ENCODE results near the gene RBKS. TPM values are rescaled to one million over a fixed set of nuclear protein-coding genes. Genes with fewer than 3 reads are reported as not detected.

The RBKS gene
- total RNA-seq, 1 donor from 2014 or later, result 0.80 TPM

DNA sequence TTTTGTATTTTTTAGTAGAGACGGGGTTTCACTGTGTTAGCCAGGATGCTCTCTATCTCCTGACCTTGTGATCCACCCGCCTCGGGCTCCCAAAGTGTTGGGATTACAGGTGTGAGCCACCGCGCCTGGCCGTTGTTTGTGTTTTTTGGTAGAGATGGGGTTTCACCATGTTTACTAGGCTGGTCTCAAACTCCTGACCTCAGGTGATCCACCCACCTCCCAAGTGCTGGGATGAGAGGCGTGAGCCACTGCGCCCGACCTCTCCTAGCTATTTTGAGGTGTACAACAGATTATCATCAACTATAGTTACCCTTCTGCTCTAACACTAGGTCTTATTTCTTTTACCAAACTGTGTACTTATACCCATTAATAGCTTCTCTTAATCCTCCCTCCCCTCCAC lies 147.6 kb downstream of the RBKS start:
- no peaks in the 10 kb centered on the region for H3K27me3 Mint-ChIP-seq (ENCODE audit: low read depth)
- DNase-seq (ENCODE audit: low spot score in 2 of 2, unreplicated experiment in 2 of 2), result no peak
- peaks cover 16% of the 10 kb centered on the region for H3K9me3 Mint-ChIP-seq
- H3K4me1 Mint-ChIP-seq, result no peaks in the 10 kb centered on the region
- TF ChIP-seq, protein P1, sequence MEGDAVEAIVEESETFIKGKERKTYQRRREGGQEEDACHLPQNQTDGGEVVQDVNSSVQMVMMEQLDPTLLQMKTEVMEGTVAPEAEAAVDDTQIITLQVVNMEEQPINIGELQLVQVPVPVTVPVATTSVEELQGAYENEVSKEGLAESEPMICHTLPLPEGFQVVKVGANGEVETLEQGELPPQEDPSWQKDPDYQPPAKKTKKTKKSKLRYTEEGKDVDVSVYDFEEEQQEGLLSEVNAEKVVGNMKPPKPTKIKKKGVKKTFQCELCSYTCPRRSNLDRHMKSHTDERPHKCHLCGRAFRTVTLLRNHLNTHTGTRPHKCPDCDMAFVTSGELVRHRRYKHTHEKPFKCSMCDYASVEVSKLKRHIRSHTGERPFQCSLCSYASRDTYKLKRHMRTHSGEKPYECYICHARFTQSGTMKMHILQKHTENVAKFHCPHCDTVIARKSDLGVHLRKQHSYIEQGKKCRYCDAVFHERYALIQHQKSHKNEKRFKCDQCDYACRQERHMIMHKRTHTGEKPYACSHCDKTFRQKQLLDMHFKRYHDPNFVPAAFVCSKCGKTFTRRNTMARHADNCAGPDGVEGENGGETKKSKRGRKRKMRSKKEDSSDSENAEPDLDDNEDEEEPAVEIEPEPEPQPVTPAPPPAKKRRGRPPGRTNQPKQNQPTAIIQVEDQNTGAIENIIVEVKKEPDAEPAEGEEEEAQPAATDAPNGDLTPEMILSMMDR (IDR thresholded peaks at IDR 0.05; ENCODE audit: unreplicated experiment), result no peak
- H3K27ac Mint-ChIP-seq, result no peak overlapping the region
- no peaks in the 10 kb centered on the region for H3K36me3 Mint-ChIP-seq
- no peak overlapping the region for H3K4me3 Mint-ChIP-seq

DNA sequence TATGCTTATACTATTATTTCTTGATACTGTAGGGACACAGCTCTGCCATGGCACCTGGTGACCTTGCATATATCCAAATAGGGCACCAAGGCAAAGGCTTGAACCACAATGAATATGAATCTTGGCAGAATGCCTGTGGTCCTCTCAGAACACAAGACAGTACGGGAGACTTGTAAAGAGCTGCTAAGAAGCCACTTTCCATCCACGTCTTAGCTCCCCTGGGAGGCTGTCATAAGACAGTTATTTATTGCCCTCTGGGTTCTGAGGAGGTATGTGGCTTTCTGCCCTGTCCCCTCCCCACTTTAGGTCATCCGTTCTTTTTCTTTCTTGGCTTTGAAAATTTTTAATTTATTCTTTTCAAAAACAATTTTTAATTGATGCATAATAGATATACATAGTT lies 148.5 kb downstream of the RBKS start:
- H3K27me3 Mint-ChIP-seq (ENCODE audit: low read depth), result no peaks in the 10 kb centered on the region
- no peaks in the 10 kb centered on the region for H3K4me1 Mint-ChIP-seq
- TF ChIP-seq, protein P1 (IDR thresholded peaks at IDR 0.05; ENCODE audit: unreplicated experiment), result no peak
- peaks cover 16% of the 10 kb centered on the region for H3K9me3 Mint-ChIP-seq
- no peak overlapping the region for H3K27ac Mint-ChIP-seq
- DNase-seq (ENCODE audit: low spot score in 2 of 2, unreplicated experiment in 2 of 2), result no peak
- no peak overlapping the region for H3K4me3 Mint-ChIP-seq
- H3K36me3 Mint-ChIP-seq, result no peaks in the 10 kb centered on the region

DNA sequence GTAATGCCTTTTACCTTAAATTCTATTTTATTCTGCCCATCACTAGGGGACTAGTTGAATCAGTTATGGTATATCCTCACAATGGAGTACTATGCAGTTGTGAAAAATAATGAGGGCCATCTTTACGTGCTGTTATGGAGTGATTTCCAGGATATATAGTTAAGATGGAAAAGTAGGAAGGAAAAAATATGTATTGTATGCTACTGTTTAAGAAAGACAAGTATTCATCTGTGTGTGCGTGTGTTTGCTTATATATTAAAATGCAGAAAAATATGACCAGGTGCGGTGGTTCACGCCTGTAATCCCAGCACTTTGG lies 151.2 kb downstream of the RBKS start:
- H3K9me3 Mint-ChIP-seq, result peaks cover 10% of the 10 kb centered on the region
- peaks cover 11% of the 10 kb centered on the region for H3K4me1 Mint-ChIP-seq
- no peak overlapping the region for H3K4me3 Mint-ChIP-seq
- H3K36me3 Mint-ChIP-seq, result no peaks in the 10 kb centered on the region
- TF ChIP-seq, protein P1 (IDR thresholded peaks at IDR 0.05; ENCODE audit: unreplicated experiment), result no peak
- no peak for DNase-seq (ENCODE audit: low spot score in 2 of 2, unreplicated experiment in 2 of 2)
- no peak overlapping the region for H3K27ac Mint-ChIP-seq
- H3K27me3 Mint-ChIP-seq (ENCODE audit: low read depth), result no peaks in the 10 kb centered on the region

DNA sequence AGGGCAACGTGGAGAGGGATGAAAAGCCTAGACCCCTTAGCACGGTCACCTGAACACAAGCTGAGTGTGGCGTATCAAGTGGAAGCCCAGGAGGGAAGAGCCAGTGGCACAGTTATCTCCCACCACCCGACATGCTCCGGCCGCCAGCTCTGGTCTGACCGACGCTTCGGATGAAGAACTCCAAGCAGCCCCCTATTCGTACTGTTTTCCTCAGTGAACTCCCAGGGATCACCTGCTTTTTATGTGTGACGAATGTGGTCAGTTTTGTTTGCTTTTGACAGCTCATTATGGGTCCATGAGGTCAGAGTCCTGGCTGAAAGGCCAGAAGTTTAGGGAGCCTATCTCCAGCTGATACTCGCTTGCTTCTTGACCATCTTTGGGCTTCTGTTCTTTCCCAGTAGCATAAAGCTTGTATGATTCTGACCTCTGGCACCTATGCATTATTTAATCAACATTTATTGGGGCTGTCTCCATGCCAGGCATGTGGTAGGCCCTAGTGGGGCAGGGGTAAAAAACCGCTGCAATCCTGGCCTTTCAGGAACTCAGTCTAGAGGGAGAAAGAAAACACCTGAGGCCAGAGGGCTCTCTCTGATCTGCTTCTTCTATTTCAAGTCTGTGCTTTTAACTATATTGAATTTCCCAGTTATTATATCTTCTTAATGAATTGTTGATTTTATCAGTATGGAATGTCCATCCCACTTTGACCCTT lies 151.7 kb downstream of the RBKS start:
- TF ChIP-seq, protein P1 (IDR thresholded peaks at IDR 0.05; ENCODE audit: unreplicated experiment), result no peak
- no peaks in the 10 kb centered on the region for H3K36me3 Mint-ChIP-seq
- no peaks in the 10 kb centered on the region for H3K27me3 Mint-ChIP-seq (ENCODE audit: low read depth)
- no peak overlapping the region for H3K27ac Mint-ChIP-seq
- DNase-seq (ENCODE audit: low spot score in 2 of 2, unreplicated experiment in 2 of 2), result no peak
- H3K4me1 Mint-ChIP-seq, result peaks cover 11% of the 10 kb centered on the region
- H3K9me3 Mint-ChIP-seq, result peaks cover 10% of the 10 kb centered on the region
- H3K4me3 Mint-ChIP-seq, result no peak overlapping the region

DNA sequence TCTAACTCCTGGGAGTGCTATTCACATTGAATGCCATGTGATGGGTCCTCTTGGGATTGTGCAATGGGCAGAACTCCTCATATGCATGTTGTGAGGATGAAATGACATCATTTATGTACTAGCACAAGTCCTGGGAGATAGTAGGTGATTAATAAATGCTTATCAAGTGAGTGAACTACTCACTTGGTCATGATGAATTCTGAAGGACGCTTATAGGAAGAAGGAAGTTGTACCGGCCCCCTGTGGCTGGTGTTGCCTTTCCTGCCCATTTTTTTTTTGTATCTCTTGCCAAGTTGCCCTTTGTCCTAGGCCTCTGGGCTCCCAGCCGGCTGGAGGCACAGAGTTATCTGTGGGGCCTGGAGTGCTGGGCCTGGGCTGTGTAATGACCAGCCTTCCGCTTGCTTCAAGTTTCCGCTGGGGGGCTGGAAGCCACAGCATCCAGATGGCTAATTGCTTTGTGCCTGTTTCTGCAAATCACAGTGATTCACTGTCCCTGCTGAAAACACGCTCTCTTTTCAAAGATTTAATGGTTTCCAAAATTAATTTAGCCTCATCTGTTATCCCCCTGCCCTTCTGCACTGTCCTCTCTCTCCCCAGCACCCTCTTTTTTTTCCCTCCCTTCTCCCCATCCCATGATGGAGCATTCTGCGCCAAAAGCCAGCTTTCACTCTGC lies 152.4 kb downstream of the RBKS start:
- TF ChIP-seq, protein P1 (IDR thresholded peaks at IDR 0.05; ENCODE audit: unreplicated experiment), result no peak
- Mint-ChIP-seq H3K27ac (no peak overlapping the region), H3K27me3 (ENCODE audit: low read depth) (no peaks in the 10 kb centered on the region), H3K9me3 (peaks cover 10% of the 10 kb centered on the region), H3K4me3 (no peak overlapping the region), H3K4me1 (peaks cover 11% of the 10 kb centered on the region), H3K36me3 (no peaks in the 10 kb centered on the region)
- DNase-seq (ENCODE audit: low spot score in 2 of 2, unreplicated experiment in 2 of 2), result no peak
